Measurements from ENCODE around the gene PRPH. TPM values are rescaled to one million over a fixed set of nuclear protein-coding genes. Genes with fewer than 3 reads are reported as not detected.

Gene PRPH
- total and polyA plus RNA-seq, 10 of the 15 experiments (the other 5 are each of a cell fraction or from before 2014, with no cell fraction given) = 0.09 to 0.45 (median 0.19) TPM; not detected in 3

DNA sequence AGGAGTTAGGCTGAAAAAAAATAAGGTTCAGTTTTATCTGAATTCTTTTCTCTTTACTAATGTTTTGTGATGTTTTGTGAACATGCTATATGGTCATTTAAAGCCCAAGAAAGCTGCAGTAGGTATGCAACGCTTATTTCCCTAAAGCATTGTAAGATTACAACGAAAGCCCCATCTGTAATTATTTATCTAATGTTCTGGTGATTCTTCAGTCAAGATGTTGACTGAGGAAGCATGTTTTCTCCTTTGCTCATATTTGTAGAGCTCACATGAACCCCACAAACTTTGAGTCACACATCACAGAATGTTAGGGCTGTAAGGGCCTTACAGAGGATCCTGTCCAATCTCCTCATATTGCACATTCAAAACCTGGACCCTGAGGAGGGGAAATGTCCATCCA is 33.2 kb upstream of the PRPH start (continued):
- TF ChIP-seq, protein P1, sequence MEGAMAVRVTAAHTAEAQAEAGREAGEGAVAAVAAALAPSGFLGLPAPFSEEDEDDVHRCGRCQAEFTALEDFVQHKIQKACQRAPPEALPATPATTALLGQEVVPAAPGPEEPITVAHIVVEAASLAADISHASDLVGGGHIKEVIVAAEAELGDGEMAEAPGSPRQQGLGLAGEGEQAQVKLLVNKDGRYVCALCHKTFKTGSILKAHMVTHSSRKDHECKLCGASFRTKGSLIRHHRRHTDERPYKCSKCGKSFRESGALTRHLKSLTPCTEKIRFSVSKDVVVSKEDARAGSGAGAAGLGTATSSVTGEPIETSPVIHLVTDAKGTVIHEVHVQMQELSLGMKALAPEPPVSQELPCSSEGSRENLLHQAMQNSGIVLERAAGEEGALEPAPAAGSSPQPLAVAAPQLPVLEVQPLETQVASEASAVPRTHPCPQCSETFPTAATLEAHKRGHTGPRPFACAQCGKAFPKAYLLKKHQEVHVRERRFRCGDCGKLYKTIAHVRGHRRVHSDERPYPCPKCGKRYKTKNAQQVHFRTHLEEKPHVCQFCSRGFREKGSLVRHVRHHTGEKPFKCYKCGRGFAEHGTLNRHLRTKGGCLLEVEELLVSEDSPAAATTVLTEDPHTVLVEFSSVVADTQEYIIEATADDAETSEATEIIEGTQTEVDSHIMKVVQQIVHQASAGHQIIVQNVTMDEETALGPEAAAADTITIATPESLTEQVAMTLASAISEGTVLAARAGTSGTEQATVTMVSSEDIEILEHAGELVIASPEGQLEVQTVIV (IDR thresholded peaks at IDR 0.05; ENCODE audit: borderline replicate concordance, partially characterized antibody) = no peak
- TF ChIP-seq, protein P2, sequence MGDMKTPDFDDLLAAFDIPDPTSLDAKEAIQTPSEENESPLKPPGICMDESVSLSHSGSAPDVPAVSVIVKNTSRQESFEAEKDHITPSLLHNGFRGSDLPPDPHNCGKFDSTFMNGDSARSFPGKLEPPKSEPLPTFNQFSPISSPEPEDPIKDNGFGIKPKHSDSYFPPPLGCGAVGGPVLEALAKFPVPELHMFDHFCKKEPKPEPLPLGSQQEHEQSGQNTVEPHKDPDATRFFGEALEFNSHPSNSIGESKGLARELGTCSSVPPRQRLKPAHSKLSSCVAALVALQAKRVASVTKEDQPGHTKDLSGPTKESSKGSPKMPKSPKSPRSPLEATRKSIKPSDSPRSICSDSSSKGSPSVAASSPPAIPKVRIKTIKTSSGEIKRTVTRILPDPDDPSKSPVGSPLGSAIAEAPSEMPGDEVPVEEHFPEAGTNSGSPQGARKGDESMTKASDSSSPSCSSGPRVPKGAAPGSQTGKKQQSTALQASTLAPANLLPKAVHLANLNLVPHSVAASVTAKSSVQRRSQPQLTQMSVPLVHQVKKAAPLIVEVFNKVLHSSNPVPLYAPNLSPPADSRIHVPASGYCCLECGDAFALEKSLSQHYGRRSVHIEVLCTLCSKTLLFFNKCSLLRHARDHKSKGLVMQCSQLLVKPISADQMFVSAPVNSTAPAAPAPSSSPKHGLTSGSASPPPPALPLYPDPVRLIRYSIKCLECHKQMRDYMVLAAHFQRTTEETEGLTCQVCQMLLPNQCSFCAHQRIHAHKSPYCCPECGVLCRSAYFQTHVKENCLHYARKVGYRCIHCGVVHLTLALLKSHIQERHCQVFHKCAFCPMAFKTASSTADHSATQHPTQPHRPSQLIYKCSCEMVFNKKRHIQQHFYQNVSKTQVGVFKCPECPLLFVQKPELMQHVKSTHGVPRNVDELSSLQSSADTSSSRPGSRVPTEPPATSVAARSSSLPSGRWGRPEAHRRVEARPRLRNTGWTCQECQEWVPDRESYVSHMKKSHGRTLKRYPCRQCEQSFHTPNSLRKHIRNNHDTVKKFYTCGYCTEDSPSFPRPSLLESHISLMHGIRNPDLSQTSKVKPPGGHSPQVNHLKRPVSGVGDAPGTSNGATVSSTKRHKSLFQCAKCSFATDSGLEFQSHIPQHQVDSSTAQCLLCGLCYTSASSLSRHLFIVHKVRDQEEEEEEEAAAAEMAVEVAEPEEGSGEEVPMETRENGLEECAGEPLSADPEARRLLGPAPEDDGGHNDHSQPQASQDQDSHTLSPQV (IDR thresholded peaks at IDR 0.05) = no peak
- TF ChIP-seq, protein P3, sequence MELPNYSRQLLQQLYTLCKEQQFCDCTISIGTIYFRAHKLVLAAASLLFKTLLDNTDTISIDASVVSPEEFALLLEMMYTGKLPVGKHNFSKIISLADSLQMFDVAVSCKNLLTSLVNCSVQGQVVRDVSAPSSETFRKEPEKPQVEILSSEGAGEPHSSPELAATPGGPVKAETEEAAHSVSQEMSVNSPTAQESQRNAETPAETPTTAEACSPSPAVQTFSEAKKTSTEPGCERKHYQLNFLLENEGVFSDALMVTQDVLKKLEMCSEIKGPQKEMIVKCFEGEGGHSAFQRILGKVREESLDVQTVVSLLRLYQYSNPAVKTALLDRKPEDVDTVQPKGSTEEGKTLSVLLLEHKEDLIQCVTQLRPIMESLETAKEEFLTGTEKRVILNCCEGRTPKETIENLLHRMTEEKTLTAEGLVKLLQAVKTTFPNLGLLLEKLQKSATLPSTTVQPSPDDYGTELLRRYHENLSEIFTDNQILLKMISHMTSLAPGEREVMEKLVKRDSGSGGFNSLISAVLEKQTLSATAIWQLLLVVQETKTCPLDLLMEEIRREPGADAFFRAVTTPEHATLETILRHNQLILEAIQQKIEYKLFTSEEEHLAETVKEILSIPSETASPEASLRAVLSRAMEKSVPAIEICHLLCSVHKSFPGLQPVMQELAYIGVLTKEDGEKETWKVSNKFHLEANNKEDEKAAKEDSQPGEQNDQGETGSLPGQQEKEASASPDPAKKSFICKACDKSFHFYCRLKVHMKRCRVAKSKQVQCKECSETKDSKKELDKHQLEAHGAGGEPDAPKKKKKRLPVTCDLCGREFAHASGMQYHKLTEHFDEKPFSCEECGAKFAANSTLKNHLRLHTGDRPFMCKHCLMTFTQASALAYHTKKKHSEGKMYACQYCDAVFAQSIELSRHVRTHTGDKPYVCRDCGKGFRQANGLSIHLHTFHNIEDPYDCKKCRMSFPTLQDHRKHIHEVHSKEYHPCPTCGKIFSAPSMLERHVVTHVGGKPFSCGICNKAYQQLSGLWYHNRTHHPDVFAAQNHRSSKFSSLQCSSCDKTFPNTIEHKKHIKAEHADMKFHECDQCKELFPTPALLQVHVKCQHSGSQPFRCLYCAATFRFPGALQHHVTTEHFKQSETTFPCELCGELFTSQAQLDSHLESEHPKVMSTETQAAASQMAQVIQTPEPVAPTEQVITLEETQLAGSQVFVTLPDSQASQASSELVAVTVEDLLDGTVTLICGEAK (IDR thresholded peaks at IDR 0.05; ENCODE audit: borderline replicate concordance) = no peak
- TF ChIP-seq WRNIP1 (IDR thresholded peaks at IDR 0.05; ENCODE audit: borderline replicate concordance, low read depth, low read length) (no peak), BACH1 (IDR thresholded peaks at IDR 0.05; ENCODE audit: borderline replicate concordance) (no peak), HDAC2 (IDR thresholded peaks at IDR 0.05) (no peak), NR2C2 (IDR thresholded peaks at IDR 0.05; ENCODE audit: borderline replicate concordance, control insufficient read depth, insufficient read length, low read depth) (no peak), SMC3 (IDR thresholded peaks at IDR 0.05; ENCODE audit: borderline replicate concordance, low read length) (no peak)
- TF ChIP-seq, protein P4, sequence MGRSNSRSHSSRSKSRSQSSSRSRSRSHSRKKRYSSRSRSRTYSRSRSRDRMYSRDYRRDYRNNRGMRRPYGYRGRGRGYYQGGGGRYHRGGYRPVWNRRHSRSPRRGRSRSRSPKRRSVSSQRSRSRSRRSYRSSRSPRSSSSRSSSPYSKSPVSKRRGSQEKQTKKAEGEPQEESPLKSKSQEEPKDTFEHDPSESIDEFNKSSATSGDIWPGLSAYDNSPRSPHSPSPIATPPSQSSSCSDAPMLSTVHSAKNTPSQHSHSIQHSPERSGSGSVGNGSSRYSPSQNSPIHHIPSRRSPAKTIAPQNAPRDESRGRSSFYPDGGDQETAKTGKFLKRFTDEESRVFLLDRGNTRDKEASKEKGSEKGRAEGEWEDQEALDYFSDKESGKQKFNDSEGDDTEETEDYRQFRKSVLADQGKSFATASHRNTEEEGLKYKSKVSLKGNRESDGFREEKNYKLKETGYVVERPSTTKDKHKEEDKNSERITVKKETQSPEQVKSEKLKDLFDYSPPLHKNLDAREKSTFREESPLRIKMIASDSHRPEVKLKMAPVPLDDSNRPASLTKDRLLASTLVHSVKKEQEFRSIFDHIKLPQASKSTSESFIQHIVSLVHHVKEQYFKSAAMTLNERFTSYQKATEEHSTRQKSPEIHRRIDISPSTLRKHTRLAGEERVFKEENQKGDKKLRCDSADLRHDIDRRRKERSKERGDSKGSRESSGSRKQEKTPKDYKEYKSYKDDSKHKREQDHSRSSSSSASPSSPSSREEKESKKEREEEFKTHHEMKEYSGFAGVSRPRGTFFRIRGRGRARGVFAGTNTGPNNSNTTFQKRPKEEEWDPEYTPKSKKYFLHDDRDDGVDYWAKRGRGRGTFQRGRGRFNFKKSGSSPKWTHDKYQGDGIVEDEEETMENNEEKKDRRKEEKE (IDR thresholded peaks at IDR 0.05) = no peak
